ENCODE data around the gene LIPA.
"Not testable (repeated sequence)": the region's sequence is repeated elsewhere in the genome, so short reads cannot be mapped to it uniquely, and the experiment has no call there.

The LIPA gene

GRCh38 chr10:89251409-89252224, at the start of gene LIPA:
TSS of gene LIPA (minus strand) at chr10:89251775. CDS start at chr10:89247648, 4,127 bp downstream.
- peak; percentile 97 for DNase-seq (ENCODE audit: low read depth, low spot score)

DNA sequence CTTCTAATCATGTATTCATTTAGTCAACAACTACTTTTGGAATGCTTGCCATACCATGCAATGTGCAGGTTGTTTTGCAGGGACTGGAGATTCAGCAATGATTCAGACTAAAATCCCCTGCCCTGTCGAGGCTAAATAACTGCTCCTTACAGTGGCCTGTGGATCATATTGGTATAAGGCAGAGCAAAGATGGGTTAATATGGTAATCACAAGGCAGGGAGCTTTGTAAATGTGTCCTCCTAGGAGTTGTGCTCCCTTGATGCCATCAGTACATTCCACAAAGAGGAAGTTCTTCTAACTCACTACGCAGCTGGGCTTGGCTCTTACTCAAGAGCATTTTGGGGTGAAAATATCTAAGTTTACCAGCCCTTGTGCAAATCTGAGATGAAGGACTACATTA, 49.7 kb upstream of the LIPA start:
- DNase-seq (ENCODE audit: low read depth, low spot score), result no peak

- DNase-seq (ENCODE audit: low read depth, low spot score), result no peak
Observed at GRCh38 chr10:89299031-89299430, 47.5 kb upstream of the LIPA start.

GRCh38 chr10:89297791-89298190, 46.2 kb upstream of the LIPA start:
- no peak for DNase-seq (ENCODE audit: low read depth, low spot score)

DNA sequence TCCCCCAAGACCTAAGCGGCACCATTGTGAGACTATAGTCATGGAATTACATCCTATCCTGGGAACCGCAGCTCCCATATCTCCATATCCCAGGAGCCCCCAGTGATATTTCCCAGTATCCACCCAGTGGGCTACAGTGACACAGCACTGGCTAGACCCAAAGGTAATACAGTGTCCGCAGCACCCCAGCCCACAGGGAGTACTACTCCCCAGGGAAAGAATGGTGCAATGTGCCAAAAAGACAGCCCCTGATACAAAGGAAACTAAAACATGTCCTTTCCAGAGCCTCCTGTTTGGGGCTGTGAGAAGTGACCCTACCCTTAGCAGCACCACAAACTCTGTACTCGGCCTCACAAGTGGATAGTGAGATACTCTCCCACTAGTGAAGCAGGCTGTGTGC, 45.8 kb upstream of the LIPA start:
- DNase-seq (ENCODE audit: low read depth, low spot score), result no peak

DNA sequence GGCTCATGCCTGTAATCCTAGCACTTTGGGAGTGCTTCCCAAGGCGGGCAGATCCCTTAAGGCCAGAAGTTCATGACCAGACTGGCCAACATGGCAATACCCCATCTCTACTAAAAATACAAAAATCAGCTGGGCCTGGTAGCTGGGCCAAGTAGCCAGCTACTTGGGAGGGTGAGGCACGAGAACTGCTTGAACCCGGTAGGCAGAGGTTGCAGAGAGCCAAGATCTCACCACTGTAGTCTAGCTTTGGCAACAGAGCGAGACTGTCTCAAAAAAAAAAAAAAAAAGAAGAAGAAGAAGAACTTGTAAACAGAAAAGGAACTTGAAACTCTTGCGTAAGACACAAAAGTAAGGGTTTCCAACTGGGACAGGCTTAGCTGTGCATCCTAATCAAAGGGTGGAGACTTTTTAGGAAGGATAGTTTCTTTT, 44.7 kb upstream of the LIPA start:
- no peak for DNase-seq (ENCODE audit: low read depth, low spot score)

GRCh38 chr10:89295597-89295996, 44.0 kb upstream of the LIPA start:
- DNase-seq (ENCODE audit: low read depth, low spot score), result no peak

DNA sequence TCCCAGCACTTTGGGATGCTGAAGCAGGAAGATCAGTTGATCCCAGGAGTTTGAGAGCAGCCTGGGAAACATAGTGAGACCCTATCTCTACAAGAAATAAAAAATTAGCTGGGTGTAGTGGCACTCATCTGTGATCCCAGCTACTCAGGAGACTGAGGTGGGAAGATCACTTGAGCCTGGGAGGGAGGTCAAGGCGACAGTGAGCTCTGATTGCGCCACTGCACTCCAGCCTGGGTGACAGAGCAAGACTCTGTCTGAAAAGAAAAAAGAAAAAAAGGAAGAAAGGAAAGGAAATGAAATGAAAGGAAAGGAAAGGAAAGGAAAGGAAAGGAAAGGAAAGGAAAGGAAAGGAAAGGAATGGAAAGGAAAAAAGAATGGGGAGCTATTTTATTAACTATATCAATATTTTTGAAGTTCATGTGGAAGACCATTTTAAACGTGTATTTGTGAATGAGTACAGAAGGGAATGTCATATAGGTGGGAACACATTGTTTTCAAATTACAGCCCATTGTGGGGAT, 43.2 kb upstream of the LIPA start:
- no peak for DNase-seq (ENCODE audit: low read depth, low spot score)

DNA sequence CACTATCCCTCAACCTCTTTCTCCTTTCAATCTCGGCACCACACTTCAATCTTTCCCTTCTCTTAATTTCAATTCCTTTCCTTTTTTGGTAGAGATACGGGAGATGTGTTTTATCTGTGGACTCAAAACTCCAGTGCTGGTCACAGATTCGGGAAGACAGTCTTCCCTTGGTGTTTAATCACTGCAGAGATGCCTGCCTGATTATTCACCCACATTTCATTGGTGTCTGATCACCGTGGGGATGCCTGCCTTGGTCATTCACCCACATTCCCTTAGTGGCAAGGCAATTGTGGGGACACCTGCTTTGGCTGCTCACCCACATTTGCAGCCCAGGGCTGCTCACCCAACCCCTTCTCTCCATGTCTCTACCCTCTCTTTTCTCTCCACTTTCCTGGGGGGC, 33.7 kb upstream of the LIPA start:
- DNase-seq (ENCODE audit: low read depth, low spot score), result not testable (repeated sequence)

- peak; percentile 18 for DNase-seq (ENCODE audit: low read depth, low spot score)
Observed at GRCh38 chr10:89284711-89285110, 33.1 kb upstream of the LIPA start.

- DNase-seq (ENCODE audit: low read depth, low spot score), result peak; percentile 64
Observed at GRCh38 chr10:89283936-89284475, 32.4 kb upstream of the LIPA start.

DNA sequence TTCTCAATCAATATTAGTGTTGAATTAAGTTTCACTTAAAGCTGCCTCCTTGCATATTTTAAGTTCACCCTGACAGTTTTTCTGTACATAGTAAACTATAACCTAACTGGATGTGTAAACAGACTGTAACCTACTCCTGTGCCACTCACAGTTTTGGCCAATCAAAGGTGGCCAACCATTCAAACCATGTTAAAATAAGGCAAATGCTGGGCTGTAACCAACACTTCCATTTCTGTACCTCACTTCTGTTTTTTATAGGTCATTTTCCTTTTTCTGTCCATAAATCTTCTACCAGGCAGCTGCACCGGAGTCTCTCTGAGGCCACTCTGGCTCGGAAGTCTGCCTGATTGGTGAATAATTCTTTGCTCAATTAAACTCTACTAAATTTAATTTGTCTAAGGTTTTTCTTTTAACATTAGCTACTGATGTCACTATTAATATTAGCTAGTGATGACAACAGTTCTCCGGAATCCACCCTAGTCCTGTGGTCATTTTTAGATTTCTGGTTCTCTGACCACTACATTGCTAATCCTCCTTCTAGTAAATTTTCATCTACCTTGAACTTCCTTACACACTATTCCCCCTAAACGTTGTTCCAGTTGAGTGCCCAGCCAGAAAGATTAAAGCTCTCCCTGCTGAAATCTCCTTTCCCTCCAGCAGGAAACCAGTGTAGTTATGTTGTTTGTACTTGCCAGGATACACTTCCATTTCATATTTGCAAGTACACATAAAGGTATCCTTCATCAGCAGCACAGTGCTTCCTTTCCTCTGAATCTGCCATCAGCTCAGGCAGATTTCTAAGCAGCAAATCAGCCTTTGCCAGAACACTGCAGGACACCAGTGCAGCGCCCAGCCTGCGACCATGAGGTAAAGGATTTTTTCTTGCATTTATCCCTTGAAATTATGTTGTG, 31.7 kb upstream of the LIPA start:
- DNase-seq (ENCODE audit: low read depth, low spot score), result peak; percentile 18

GRCh38 chr10:89281606-89282395, 30.2 kb upstream of the LIPA start:
- no peak for DNase-seq (ENCODE audit: low read depth, low spot score)

GRCh38 chr10:89280508-89280907, 28.9 kb upstream of the LIPA start:
- DNase-seq (ENCODE audit: low read depth, low spot score), result no peak

DNA sequence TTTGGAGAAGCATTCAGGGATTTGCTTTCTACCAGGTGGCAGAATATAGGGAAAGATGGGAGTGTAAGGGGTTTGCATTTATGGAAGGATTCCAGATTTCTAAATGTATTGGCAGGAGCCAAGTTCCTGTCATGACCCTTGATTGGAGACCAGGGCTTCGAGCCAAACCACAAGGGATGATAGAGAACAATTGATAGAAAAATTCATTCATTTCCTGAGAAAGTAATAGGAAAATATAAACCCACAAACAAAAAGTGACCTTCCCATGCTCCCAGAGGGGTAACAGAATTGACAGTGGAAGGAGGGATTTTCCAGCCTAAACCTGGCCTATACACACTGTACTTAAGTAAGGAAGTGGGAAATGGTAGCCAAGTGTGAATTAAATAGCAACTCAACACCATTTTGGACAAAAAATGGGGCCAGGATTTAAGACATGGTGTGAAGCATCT, 27.9 kb upstream of the LIPA start:
- no peak for DNase-seq (ENCODE audit: low read depth, low spot score)

DNA sequence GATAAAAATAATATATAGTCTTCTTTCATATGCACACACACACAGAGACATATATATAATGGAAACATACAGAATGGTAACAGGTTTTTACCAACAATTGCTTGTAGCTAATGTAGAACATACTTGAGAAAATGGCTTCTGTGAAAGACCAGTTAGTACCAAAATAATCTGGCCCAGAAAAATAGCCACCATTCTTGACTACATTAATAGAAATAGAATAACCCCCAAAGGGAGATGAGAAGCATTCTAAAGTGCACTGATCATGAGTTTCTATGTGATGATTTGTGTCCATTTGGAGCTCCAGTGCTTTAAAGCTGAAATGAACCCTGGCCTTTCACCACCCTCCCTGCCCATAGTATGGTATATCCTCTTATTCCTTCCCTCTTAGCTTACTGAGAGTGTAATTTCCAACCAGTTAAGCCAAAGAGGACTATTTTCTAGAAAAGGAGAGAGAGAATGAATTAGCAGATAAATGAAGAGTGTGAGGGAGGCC, 27.4 kb upstream of the LIPA start:
- DNase-seq (ENCODE audit: low read depth, low spot score), result no peak

GRCh38 chr10:89278034-89278535, 26.5 kb upstream of the LIPA start:
- peak; percentile 55 for DNase-seq (ENCODE audit: low read depth, low spot score)

DNA sequence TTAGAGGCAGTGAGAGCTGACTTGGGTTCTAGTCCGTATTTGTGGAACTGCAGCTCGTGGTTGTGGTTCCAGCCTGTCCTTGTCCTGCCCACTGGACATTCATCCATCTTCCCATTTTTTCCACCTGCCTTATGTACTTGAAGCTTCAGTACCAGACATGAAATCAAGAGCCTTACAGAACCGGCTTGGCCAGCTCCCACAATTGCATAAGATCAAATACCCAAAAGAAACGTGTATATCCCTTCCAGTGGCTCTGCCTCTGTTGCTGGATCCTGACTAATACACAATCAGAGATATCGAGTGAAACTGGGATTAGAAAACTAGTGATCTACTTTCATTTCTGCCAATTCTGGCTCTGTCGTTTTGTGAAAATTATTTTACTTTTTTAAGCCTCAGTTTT, 23.8 kb upstream of the LIPA start:
- no peak for DNase-seq (ENCODE audit: low read depth, low spot score)

DNA sequence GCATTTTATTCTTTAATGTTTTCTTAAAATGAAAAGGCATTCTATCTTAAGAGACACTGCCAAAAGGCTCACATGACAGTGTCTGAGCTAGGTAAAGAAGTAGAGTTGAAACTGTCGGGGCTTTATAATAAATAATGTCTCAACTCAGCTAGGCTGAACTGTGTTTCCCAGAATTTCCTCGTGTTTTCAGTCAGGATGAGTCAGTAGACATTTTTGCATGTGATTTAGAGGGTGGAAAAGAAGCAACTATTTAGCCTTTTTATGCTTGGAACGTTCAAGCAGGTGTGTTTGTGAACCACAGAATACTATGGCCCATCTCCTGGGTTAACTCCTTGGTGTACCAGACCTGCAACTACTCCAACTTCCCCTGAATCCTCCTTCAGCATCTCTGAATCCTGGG, 23.4 kb upstream of the LIPA start:
- no peak for DNase-seq (ENCODE audit: low read depth, low spot score)

- DNase-seq (ENCODE audit: low read depth, low spot score), result no peak
Observed at GRCh38 chr10:89273680-89274079, 22.1 kb upstream of the LIPA start.

DNA sequence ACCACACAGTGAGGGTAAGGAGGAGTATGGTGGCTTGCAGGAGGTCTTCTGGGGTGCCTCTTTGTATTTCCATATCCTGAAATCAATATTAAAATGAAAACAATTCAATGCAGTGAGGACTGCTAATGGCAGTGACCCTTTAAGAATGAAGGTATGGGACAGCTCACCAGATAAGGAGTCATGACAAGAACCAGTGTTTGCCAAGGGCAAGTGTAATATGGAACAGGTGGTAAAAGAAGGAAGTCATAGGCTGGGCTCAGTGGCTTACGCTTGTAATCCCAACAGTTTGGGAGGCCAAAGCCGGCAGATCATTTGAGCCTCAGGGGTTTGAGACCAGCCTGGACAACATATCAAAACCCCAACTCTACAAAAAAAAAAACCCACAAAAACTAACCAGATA, 20.0 kb upstream of the LIPA start:
- no peak for DNase-seq (ENCODE audit: low read depth, low spot score)
